ENCODE data around the gene FAM13A. TPM values are rescaled to one million over a fixed set of nuclear protein-coding genes. Genes with fewer than 3 reads are reported as not detected.

FAM13A gene
- total RNA-seq, 1 donor from 2014 or later: 29.5 TPM

DNA sequence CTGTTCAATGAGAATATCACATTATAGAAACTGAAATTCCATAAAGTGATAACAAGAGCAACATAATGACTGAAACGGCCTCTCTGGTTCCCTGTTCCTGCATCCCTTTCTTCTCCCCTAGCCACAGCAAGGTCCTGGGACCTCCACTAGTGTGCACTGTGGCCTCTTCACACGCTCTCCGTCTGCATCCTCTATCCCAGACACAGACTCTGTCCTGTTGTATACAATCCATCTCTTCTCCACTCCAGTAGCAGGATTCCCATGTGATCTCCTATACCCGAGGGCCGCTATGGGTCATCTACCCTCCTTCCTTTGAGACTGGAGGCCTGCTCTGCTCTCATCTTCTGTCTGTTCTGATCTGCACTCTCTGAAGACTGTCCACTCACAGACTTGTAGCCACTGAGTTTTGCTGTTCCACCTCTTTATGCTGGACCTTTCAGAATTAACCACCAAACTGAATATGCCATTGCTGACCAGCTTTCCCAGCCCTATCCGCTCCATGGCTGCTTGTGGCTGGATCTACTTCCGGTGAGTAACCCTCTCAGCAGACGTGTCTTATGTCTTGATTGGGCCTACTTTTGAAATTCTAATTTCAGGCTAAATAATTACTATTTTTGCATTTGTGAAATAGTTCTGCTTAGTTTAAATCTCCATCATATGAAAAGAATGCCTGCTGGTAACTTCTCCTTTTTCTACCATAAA lies 254.2 kb downstream of the FAM13A start:
- TF ChIP-seq, protein P1, sequence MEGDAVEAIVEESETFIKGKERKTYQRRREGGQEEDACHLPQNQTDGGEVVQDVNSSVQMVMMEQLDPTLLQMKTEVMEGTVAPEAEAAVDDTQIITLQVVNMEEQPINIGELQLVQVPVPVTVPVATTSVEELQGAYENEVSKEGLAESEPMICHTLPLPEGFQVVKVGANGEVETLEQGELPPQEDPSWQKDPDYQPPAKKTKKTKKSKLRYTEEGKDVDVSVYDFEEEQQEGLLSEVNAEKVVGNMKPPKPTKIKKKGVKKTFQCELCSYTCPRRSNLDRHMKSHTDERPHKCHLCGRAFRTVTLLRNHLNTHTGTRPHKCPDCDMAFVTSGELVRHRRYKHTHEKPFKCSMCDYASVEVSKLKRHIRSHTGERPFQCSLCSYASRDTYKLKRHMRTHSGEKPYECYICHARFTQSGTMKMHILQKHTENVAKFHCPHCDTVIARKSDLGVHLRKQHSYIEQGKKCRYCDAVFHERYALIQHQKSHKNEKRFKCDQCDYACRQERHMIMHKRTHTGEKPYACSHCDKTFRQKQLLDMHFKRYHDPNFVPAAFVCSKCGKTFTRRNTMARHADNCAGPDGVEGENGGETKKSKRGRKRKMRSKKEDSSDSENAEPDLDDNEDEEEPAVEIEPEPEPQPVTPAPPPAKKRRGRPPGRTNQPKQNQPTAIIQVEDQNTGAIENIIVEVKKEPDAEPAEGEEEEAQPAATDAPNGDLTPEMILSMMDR (IDR thresholded peaks at IDR 0.05; ENCODE audit: unreplicated experiment): no peak
- Mint-ChIP-seq H3K4me1 (ENCODE audit: low read depth) (peaks cover 3% of the 10 kb centered on the region), H3K9me3 (ENCODE audit: low read depth) (no peaks in the 10 kb centered on the region), H3K27me3 (no peaks in the 10 kb centered on the region), H3K36me3 (ENCODE audit: insufficient read depth) (peaks cover 9% of the 10 kb centered on the region), H3K27ac (no peak overlapping the region), H3K4me3 (ENCODE audit: low read depth) (no peak overlapping the region)
- no peak for DNase-seq (ENCODE audit: low spot score, unreplicated experiment)

DNA sequence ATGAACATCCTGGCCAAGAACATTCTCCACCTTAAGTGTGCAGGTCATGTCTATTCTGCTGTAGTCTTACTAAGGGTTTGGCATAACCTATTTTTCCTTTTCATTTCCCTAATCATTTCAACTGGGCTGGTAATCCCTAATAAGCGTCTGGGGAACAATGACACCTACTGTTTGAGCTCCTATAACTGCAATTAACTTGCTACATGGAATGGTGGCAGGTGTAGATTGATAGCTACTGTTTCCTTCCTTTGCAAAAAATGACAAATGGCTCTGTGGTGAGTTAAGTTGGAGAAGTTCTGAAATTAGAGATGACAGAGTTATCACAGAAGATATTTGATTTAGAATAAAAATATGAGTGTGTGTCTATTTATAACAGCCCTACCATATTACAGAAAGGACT lies 254.8 kb downstream of the FAM13A start:
- Mint-ChIP-seq H3K4me3 (ENCODE audit: low read depth) (no peak overlapping the region), H3K36me3 (ENCODE audit: insufficient read depth) (peaks cover 11% of the 10 kb centered on the region)

DNA sequence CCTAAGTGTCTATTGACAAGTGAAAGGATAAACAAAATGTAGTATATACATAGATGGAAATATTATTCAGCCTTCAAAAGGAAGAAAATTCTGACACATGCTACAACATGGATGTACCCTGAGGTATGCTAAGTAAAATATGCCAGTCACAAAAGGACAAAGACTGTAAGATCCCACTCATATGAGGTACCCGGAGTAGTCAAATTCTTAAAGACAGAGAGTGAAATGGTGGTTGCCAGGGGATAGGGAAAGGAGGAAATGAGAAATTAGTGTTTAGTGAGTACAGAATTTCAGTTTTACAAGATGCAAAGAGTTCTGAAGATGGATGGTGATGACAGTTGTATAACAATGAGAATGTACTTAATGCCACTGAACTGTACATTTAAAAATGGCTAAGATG lies 257.1 kb downstream of the FAM13A start:
- H3K36me3 Mint-ChIP-seq (ENCODE audit: insufficient read depth): peaks cover 8% of the 10 kb centered on the region
- no peak overlapping the region for H3K4me3 Mint-ChIP-seq (ENCODE audit: low read depth)
- no peaks in the 10 kb centered on the region for H3K27me3 Mint-ChIP-seq
- TF ChIP-seq, protein P1 (IDR thresholded peaks at IDR 0.05; ENCODE audit: unreplicated experiment): no peak
- H3K27ac Mint-ChIP-seq: peak overlapping the region; percentile 84
- no peaks in the 10 kb centered on the region for H3K9me3 Mint-ChIP-seq (ENCODE audit: low read depth)
- no peak for DNase-seq (ENCODE audit: low spot score, unreplicated experiment)
- H3K4me1 Mint-ChIP-seq (ENCODE audit: low read depth): no peaks in the 10 kb centered on the region

More for the DNA sequence above, 254.8 kb downstream of the FAM13A start:
- H3K27me3 Mint-ChIP-seq: no peaks in the 10 kb centered on the region
- no peaks in the 10 kb centered on the region for H3K9me3 Mint-ChIP-seq (ENCODE audit: low read depth)
- H3K4me1 Mint-ChIP-seq (ENCODE audit: low read depth): peaks cover under 1% of the 10 kb centered on the region
- no peak for DNase-seq (ENCODE audit: low spot score, unreplicated experiment)
- TF ChIP-seq, protein P1 (IDR thresholded peaks at IDR 0.05; ENCODE audit: unreplicated experiment): no peak
- H3K27ac Mint-ChIP-seq: no peak overlapping the region

DNA sequence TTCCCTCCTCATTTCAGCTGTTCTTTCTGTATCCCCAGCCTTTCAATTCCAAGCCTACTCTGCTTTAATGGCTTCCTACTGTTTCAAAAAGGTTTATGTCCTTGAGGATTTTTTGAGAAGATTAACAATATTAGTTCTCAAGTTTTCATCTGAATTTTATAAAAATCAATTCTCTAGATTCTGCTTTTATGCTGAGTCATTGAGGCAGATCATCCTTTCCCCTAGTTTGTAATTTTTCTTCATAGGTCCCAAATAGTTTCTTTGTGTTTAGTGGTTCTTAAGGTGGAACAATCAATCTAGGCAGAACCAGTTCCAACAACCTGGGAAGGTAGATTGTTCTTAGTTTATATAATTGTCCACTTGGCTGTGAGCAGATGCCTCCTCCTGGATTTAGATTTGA lies 259.3 kb downstream of the FAM13A start:
- DNase-seq (ENCODE audit: low spot score, unreplicated experiment): no peak
- TF ChIP-seq, protein P1 (IDR thresholded peaks at IDR 0.05; ENCODE audit: unreplicated experiment): no peak
- H3K9me3 Mint-ChIP-seq (ENCODE audit: low read depth): no peaks in the 10 kb centered on the region
- H3K27me3 Mint-ChIP-seq: no peaks in the 10 kb centered on the region
- no peak overlapping the region for H3K4me3 Mint-ChIP-seq (ENCODE audit: low read depth)
- H3K4me1 Mint-ChIP-seq (ENCODE audit: low read depth): no peaks in the 10 kb centered on the region
- H3K36me3 Mint-ChIP-seq (ENCODE audit: insufficient read depth): peaks cover 8% of the 10 kb centered on the region
- H3K27ac Mint-ChIP-seq: no peak overlapping the region

DNA sequence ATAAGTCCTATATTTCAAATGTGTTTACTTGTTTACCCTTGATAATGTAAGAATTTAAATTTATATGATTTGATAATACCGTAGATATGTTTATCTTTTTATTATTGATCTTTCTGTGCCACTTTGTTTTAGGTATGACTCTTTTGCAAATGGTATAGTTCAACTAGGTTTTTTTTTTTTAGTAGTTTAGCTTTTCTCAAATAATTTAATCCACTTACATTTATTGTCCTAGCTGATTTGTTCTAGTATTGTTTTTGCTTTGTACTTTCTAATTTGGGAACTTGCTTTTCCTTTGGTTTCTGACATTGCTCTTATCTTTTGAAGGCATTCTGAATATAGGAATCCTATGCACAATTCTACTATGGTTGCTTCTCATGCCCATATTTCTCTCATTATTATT lies 260.4 kb downstream of the FAM13A start:
- H3K36me3 Mint-ChIP-seq (ENCODE audit: insufficient read depth): peaks cover 9% of the 10 kb centered on the region
- no peaks in the 10 kb centered on the region for H3K27me3 Mint-ChIP-seq
- H3K27ac Mint-ChIP-seq: no peak overlapping the region
- no peak for DNase-seq (ENCODE audit: low spot score, unreplicated experiment)
- no peaks in the 10 kb centered on the region for H3K9me3 Mint-ChIP-seq (ENCODE audit: low read depth)
- peaks cover 1% of the 10 kb centered on the region for H3K4me1 Mint-ChIP-seq (ENCODE audit: low read depth)
- TF ChIP-seq, protein P1 (IDR thresholded peaks at IDR 0.05; ENCODE audit: unreplicated experiment): no peak
- H3K4me3 Mint-ChIP-seq (ENCODE audit: low read depth): no peak overlapping the region
